ENCODE results near the gene MPI. TPM values are rescaled to one million over a fixed set of nuclear protein-coding genes. Genes with fewer than 3 reads are reported as not detected.

MPI gene, protein sequence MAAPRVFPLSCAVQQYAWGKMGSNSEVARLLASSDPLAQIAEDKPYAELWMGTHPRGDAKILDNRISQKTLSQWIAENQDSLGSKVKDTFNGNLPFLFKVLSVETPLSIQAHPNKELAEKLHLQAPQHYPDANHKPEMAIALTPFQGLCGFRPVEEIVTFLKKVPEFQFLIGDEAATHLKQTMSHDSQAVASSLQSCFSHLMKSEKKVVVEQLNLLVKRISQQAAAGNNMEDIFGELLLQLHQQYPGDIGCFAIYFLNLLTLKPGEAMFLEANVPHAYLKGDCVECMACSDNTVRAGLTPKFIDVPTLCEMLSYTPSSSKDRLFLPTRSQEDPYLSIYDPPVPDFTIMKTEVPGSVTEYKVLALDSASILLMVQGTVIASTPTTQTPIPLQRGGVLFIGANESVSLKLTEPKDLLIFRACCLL
- total RNA-seq, result 10 to 100 TPM; 17.1 to 59.2 (median 41.4) TPM

DNA sequence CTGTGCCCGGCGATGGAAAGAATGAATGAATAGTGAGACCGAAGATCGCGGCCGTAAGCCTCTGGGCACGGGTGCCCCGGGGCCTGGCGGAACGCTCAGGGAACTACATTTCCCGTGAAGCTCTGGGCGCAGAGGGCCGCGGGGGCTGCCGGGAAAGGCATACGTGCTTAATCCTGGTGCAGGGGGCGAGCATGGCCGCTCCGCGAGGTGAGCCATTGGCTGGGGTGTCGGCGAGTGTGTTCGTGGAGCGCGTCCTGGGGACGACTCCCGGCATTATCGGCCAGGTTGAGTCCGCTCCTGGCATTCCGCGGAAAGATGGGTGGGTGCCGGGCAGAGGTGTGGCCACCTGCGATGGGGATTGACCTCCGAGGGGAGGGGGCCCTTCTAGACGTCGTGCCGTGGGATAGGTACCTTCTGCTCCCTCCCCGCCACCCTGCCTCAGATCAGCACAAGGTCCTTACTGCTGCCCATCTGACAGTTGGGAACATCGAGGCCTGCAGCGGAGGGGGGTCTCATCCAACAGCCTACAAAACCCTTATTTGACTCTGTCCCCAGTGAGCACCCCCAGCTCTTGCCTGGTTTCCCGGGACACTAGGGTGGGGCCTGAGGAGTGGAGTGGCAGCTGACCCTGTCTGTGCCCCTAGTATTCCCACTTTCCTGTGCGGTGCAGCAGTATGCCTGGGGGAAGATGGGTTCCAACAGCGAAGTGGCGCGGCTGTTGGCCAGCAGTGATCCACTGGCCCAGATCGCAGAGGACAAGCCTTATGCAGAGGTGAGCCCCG, at the start of gene MPI:
TSS of gene MPI (plus strand) at position 160 of the 782 bp plus-strand sequence. CDS start at position 192, 32 bp downstream.
- H3K27me3 ChIP-seq, result no peaks in the 10 kb centered on the region
- H3K9me3 ChIP-seq, result no peaks in the 10 kb centered on the region
- TF ChIP-seq EP300 (IDR thresholded peaks at IDR 0.05) (no peak), POLR2A (IDR thresholded peaks at IDR 0.05) (peak in 1 of 2 donors; percentile 18), POLR2AphosphoS5 (IDR thresholded peaks at IDR 0.05) (no peak)
- TF ChIP-seq, protein P1, sequence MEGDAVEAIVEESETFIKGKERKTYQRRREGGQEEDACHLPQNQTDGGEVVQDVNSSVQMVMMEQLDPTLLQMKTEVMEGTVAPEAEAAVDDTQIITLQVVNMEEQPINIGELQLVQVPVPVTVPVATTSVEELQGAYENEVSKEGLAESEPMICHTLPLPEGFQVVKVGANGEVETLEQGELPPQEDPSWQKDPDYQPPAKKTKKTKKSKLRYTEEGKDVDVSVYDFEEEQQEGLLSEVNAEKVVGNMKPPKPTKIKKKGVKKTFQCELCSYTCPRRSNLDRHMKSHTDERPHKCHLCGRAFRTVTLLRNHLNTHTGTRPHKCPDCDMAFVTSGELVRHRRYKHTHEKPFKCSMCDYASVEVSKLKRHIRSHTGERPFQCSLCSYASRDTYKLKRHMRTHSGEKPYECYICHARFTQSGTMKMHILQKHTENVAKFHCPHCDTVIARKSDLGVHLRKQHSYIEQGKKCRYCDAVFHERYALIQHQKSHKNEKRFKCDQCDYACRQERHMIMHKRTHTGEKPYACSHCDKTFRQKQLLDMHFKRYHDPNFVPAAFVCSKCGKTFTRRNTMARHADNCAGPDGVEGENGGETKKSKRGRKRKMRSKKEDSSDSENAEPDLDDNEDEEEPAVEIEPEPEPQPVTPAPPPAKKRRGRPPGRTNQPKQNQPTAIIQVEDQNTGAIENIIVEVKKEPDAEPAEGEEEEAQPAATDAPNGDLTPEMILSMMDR (IDR thresholded peaks at IDR 0.05), result peak in 1 of 2 donors; percentile 5
- WGBS, result 4% methylated on average over 8 of the region's 47 CpGs
- peaks cover 17% of the 10 kb centered on the region for H3K36me3 ChIP-seq
- DNase-seq (ENCODE audit: low spot score in 2 of 2), result peak; percentile 90 to 93
- H3K4me3 ChIP-seq, result peak within 1 kb of the TSS; percentile 75
- H3K4me1 ChIP-seq, result peaks cover 28% of the 10 kb centered on the region
- H3K27ac ChIP-seq, result peak within 1 kb of the TSS; percentile 46

DNA sequence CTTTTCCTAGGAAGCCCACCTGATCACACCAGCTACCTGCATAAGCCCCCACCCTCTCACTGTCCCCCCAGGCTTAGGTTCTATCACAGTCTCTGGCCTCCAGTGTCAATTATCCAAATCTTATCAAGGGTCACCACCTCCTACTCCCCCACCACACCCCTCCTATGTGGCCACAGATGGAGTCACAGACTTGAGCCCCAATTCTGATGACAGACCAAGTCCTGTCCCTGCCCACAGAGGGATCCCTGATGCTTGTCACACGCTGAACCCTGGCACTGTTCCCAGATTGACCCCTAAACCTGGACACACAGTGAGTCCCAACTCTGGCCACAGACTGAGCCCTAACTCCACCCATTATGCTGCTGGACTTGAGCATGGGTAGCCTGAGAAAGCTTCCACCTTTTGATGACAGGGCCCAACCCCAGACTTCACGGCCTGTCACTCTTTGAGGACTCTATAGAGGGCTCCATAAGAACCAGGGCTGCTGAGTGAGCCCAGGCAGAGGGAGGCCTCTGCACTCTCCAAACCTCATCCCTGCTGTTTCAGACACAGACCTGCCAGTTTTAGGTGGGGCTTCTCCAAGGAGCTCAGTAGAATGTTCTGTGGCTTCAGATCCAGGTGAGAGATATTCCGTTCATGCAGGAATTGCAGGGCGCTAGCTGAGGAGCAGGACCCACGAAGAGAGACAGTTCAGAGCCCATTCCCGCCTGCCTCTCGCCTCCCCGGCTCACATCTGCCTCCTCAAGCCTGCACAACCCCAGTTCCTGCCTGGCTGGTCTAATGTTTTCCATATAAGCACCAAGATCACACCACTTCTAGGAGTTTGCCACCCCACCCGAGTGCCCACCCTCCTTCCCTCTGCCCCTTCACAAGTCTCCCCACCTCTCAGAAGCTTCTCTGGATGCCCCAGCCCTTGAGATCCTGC, 48.7 kb upstream of the MPI start:
- no peaks in the 10 kb centered on the region for H3K27me3 ChIP-seq
- DNase-seq (ENCODE audit: low spot score in 2 of 2), result no peak
- 83% methylated on average over 7 of the region's 9 CpGs for WGBS
- TF ChIP-seq POLR2AphosphoS5 (IDR thresholded peaks at IDR 0.05) (no peak), EP300 (IDR thresholded peaks at IDR 0.05) (no peak), POLR2A (IDR thresholded peaks at IDR 0.05) (no peak)
- TF ChIP-seq, protein P1 (IDR thresholded peaks at IDR 0.05), result no peak
- peaks cover 38% of the 10 kb centered on the region for H3K4me1 ChIP-seq
- no peak overlapping the region for H3K4me3 ChIP-seq
- H3K9me3 ChIP-seq, result no peaks in the 10 kb centered on the region
- H3K27ac ChIP-seq, result no peak overlapping the region
- H3K36me3 ChIP-seq, result peaks cover 54% of the 10 kb centered on the region

DNA sequence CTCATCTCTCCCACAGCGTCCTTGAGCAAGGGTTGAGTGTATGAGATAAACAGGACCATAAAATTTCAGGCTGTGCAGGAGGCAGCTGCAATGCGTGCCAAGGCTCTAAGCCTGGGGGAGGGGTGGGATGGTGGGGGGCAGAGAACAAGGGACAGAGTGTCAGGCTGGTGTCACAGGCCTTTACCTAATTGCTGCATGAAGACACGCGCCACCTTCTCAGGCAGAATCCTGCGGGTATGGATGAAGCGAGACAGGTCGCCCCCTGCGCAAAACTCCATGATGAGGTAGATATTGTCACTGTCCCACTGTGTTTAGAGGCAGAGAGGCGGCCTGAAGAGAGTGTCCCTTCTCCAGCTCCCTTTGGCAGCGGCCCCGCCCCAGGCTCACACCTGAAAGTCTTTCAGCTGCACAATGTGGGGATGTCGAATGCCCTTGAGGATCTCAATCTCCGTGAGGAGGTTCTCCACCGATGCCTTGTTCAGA, 47.9 kb upstream of the MPI start:
- Histone ChIP-seq H3K4me3 (peak overlapping the region; percentile 96), H3K27ac (no peak overlapping the region), H3K27me3 (no peaks in the 10 kb centered on the region), H3K9me3 (no peaks in the 10 kb centered on the region), H3K36me3 (peaks cover 52% of the 10 kb centered on the region), H3K4me1 (peaks cover 38% of the 10 kb centered on the region)
- WGBS, result 78% methylated on average over 9 of the region's 14 CpGs
- DNase-seq (ENCODE audit: low spot score in 2 of 2), result no peak
- TF ChIP-seq EP300 (IDR thresholded peaks at IDR 0.05) (no peak), POLR2A (IDR thresholded peaks at IDR 0.05) (no peak)

DNA sequence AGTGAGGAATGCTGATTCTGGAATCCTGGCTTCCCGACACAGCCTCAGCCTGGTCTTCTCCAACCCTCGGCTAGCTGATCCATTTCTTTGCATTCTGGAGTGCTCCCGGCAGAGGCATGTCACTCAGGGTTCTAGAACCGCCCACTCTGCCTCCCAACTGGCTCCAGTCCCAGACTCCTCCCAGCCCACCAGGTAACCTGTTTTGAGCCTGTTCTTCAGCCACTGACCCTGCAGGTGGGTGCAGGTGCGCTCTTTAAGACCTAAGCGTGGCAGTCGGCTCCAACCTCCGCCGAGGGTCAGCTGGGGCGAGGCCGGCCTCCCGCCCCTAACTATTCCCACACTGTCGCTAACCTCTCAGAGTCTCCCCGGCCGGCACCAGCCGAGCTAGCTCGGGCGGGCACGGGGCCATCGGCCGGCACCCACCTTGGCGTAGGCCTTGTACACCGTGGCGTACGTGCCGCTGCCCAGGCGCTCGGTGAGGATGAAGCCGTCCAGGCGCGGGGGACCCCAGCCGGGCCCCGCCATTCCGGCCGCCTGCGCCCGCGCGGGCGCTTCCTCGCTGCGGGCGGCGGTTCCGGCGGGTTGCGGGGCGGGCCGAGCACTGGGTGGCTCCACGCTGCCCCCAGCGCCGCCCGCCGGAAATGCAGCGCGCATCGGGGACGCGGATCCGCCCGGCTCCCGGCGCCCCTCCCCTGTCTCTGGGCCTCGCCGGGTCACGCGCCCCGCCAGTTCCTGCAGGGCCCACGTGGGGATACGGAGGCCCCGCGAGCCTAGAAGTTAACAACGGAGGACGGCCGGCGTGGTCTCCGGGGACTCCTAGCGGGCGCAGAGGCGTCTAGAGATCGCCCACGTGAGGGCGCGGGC, 47.0 kb upstream of the MPI start, which contains the start of gene ULK3:
TSS of gene ULK3 (minus strand) at position 576 of the 864 bp plus-strand sequence. CDS start at position 525, 51 bp downstream.
- WGBS, result under 1% methylated on average over 49 of the region's 84 CpGs
- Histone ChIP-seq H3K36me3 (peaks cover 49% of the 10 kb centered on the region), H3K9me3 (no peaks in the 10 kb centered on the region), H3K27ac (peak within 1 kb of the TSS; percentile 86), H3K4me3 (peak within 1 kb of the TSS; percentile 96), H3K4me1 (peaks cover 38% of the 10 kb centered on the region), H3K27me3 (no peaks in the 10 kb centered on the region)
- DNase-seq (ENCODE audit: low spot score in 2 of 2), result peak; percentile 94 to 95
- TF ChIP-seq POLR2A (IDR thresholded peaks at IDR 0.05) (peak in 1 of 2 donors; percentile 11), POLR2AphosphoS5 (IDR thresholded peaks at IDR 0.05) (peak in 2 of 3 donors; percentile 19 to 26), EP300 (IDR thresholded peaks at IDR 0.05) (no peak)
- TF ChIP-seq, protein P1 (IDR thresholded peaks at IDR 0.05), result peak; percentile 76 to 97

Measured in suprapubic skin (tissue), 4 donors.